MG63 (cell line): ENCODE results near the gene SETD1A. TPM values are rescaled to one million over a fixed set of nuclear protein-coding genes. Genes with fewer than 3 reads are reported as not detected.

Experiments
- DNase-seq: peaks from one replicate; pipeline ENCODE4 v3.0.0-alpha.2; 2020
- H3K27me3 ChIP-seq: fragments of 250-450 bp; sonication (Bioruptor Pico); 2 replicates; pipeline ENCODE4 v1.5.1; 2020; ENCODE audit warnings: mild to moderate bottlenecking, moderate library complexity
- H3K36me3 ChIP-seq: fragments of 250-450 bp; sonication (Bioruptor Pico); 2 replicates; pipeline ENCODE4 v1.5.1; 2020; ENCODE audit warnings: mild to moderate bottlenecking, moderate library complexity
- H3K4me3 ChIP-seq: fragments of 250-450 bp; sonication (Bioruptor Pico); 2 replicates; pipeline ENCODE4 v1.5.1; 2020; ENCODE audit warnings: mild to moderate bottlenecking, moderate library complexity
- H3K9me3 ChIP-seq: fragments of 250-450 bp; sonication (Bioruptor Pico); 2 replicates; pipeline ENCODE4 v1.5.1; 2020; ENCODE audit warnings: mild to moderate bottlenecking, moderate library complexity
- total RNA-seq: library from RNA; depleted of rRNA; stranded (reverse); fragments of >200 nt; shearing (Covaris generic); gene quantifications from 2 replicates; pipeline ENCODE4 v1.2.3, GENCODE V29; 2014; ENCODE audit warnings: low replicate concordance

SETD1A gene
- total RNA-seq, 1 experiment from 2014 or later: 0.76 TPM

- H3K27me3 ChIP-seq: no peaks in the 10 kb centered on the region
- no peak for DNase-seq
- no peaks in the 10 kb centered on the region for H3K9me3 ChIP-seq
- H3K36me3 ChIP-seq: peaks cover 95% of the 10 kb centered on the region
- no peak overlapping the region for H3K4me3 ChIP-seq
Measured at GRCh38 chr16:30964574-30965226, 7.1 kb downstream of the SETD1A start.

- no peaks in the 10 kb centered on the region for H3K27me3 ChIP-seq
- no peaks in the 10 kb centered on the region for H3K9me3 ChIP-seq
- no peak for DNase-seq
- no peak overlapping the region for H3K4me3 ChIP-seq
- H3K36me3 ChIP-seq: peaks cover 95% of the 10 kb centered on the region
Measured at GRCh38 chr16:30965436-30965835, 7.9 kb downstream of the SETD1A start.

GRCh38 chr16:30966033-30966619 is 8.6 kb downstream of the SETD1A start:
- Histone ChIP-seq H3K36me3 (peaks cover 97% of the 10 kb centered on the region), H3K9me3 (no peaks in the 10 kb centered on the region), H3K27me3 (no peaks in the 10 kb centered on the region), H3K4me3 (no peak overlapping the region)
- DNase-seq: no peak

- no peak for DNase-seq
- H3K9me3 ChIP-seq: no peaks in the 10 kb centered on the region
- H3K4me3 ChIP-seq: no peak overlapping the region
- peaks cover 95% of the 10 kb centered on the region for H3K36me3 ChIP-seq
- no peaks in the 10 kb centered on the region for H3K27me3 ChIP-seq
Measured at GRCh38 chr16:30967795-30968194, 10.2 kb downstream of the SETD1A start.

GRCh38 chr16:30969246-30969842 is 11.8 kb downstream of the SETD1A start:
- Histone ChIP-seq H3K36me3 (peaks cover 95% of the 10 kb centered on the region), H3K9me3 (no peaks in the 10 kb centered on the region), H3K4me3 (no peak overlapping the region), H3K27me3 (no peaks in the 10 kb centered on the region)
- DNase-seq: no peak

GRCh38 chr16:30971298-30971697 is 13.7 kb downstream of the SETD1A start:
- H3K9me3 ChIP-seq: no peaks in the 10 kb centered on the region
- no peak for DNase-seq
- peaks cover 93% of the 10 kb centered on the region for H3K36me3 ChIP-seq

GRCh38 chr16:30972872-30973271 is 15.3 kb downstream of the SETD1A start:
- H3K9me3 ChIP-seq: no peaks in the 10 kb centered on the region
- no peaks in the 10 kb centered on the region for H3K27me3 ChIP-seq
- H3K4me3 ChIP-seq: no peak overlapping the region
- peaks cover 91% of the 10 kb centered on the region for H3K36me3 ChIP-seq
- DNase-seq: no peak

More at GRCh38 chr16:30971298-30971697, 13.7 kb downstream of the SETD1A start:
- H3K4me3 ChIP-seq: no peak overlapping the region
- no peaks in the 10 kb centered on the region for H3K27me3 ChIP-seq

GRCh38 chr16:30974348-30974747 is 16.8 kb downstream of the SETD1A start:
- H3K9me3 ChIP-seq: no peaks in the 10 kb centered on the region
- no peak overlapping the region for H3K4me3 ChIP-seq
- no peaks in the 10 kb centered on the region for H3K27me3 ChIP-seq
- H3K36me3 ChIP-seq: peaks cover 84% of the 10 kb centered on the region
- DNase-seq: no peak

GRCh38 chr16:30976486-30976885 is 18.9 kb downstream of the SETD1A start:
- DNase-seq: no peak
- Histone ChIP-seq H3K4me3 (no peak overlapping the region), H3K9me3 (no peaks in the 10 kb centered on the region), H3K27me3 (no peaks in the 10 kb centered on the region), H3K36me3 (peaks cover 80% of the 10 kb centered on the region)

- H3K9me3 ChIP-seq: no peaks in the 10 kb centered on the region
- no peak for DNase-seq
- no peaks in the 10 kb centered on the region for H3K27me3 ChIP-seq
- H3K36me3 ChIP-seq: peaks cover 78% of the 10 kb centered on the region
- H3K4me3 ChIP-seq: no peak overlapping the region
Measured at GRCh38 chr16:30977502-30977901, 19.9 kb downstream of the SETD1A start.

- Histone ChIP-seq H3K27me3 (no peaks in the 10 kb centered on the region), H3K36me3 (peaks cover 70% of the 10 kb centered on the region), H3K4me3 (no peak overlapping the region), H3K9me3 (no peaks in the 10 kb centered on the region)
- DNase-seq: no peak
Measured at GRCh38 chr16:30979170-30980022, 21.8 kb downstream of the SETD1A start.

GRCh38 chr16:30980023-30980371 is 22.4 kb downstream of the SETD1A start:
- no peak for DNase-seq
- H3K36me3 ChIP-seq: peaks cover 69% of the 10 kb centered on the region

GRCh38 chr16:30980434-30980833 is 22.9 kb downstream of the SETD1A start:
- no peak for DNase-seq
- Histone ChIP-seq H3K36me3 (peaks cover 71% of the 10 kb centered on the region), H3K27me3 (no peaks in the 10 kb centered on the region), H3K9me3 (no peaks in the 10 kb centered on the region), H3K4me3 (no peak overlapping the region)

More at GRCh38 chr16:30980023-30980371, 22.4 kb downstream of the SETD1A start:
- Histone ChIP-seq H3K4me3 (no peak overlapping the region), H3K27me3 (no peaks in the 10 kb centered on the region), H3K9me3 (no peaks in the 10 kb centered on the region)

GRCh38 chr16:30980959-30981358 is 23.4 kb downstream of the SETD1A start:
- DNase-seq: no peak
- H3K27me3 ChIP-seq: no peaks in the 10 kb centered on the region
- no peaks in the 10 kb centered on the region for H3K9me3 ChIP-seq
- H3K36me3 ChIP-seq: peaks cover 71% of the 10 kb centered on the region
- no peak overlapping the region for H3K4me3 ChIP-seq

GRCh38 chr16:30982548-30983288 is 25.2 kb downstream of the SETD1A start:
- H3K36me3 ChIP-seq: peaks cover 64% of the 10 kb centered on the region
- DNase-seq: no peak
- no peaks in the 10 kb centered on the region for H3K9me3 ChIP-seq
- no peak overlapping the region for H3K4me3 ChIP-seq
- no peaks in the 10 kb centered on the region for H3K27me3 ChIP-seq

- Histone ChIP-seq H3K4me3 (no peak overlapping the region), H3K9me3 (no peaks in the 10 kb centered on the region), H3K36me3 (peaks cover 61% of the 10 kb centered on the region), H3K27me3 (no peaks in the 10 kb centered on the region)
- no peak for DNase-seq
Measured at GRCh38 chr16:30983289-30983889, 25.8 kb downstream of the SETD1A start.
